NCI-H345 treated with DMSO at 0.1 percent for 48 hours (cell line): ENCODE data around the gene ANKHD1.

ENCODE experiments used
- DNase-seq: peaks from one replicate; lab custom pipeline; 2025; ENCODE audit not compliant: unreplicated experiment; lab: John Stamatoyannopoulos, UW

Gene ANKHD1

GRCh38 chr5:140588311-140589070, 186.9 kb downstream of the ANKHD1 start:
- no peak for DNase-seq
